Naive thymus-derived CD4-positive, alpha-beta T cell (primary cell): ENCODE data around the gene MPZL2. TPM values are rescaled to one million over a fixed set of nuclear protein-coding genes. Genes with fewer than 3 reads are reported as not detected.

Experiments used
- ATAC-seq: fragments of 150-1000 bp; cut with Tn5 transposase; 2 replicates; pipeline ENCODE4 v1.10.0; 2021; ENCODE audit warnings: mild to moderate bottlenecking, moderate library complexity
- CTCF ChIA-PET: fragments of 350-600 bp; sonication (Branson Sonifier 250); formaldehyde crosslinking; loops from one replicate; lab custom pipeline; 2021; ENCODE audit warnings: antibody characterized with exemption; lab: Charles Lee
- POLR2A ChIA-PET: fragments of 350-600 bp; sonication (Branson Sonifier 250); formaldehyde crosslinking; loops from one replicate; lab custom pipeline; 2021; ENCODE audit warnings: antibody characterized with exemption, inconsistent platforms; lab: Charles Lee
- DNase-seq, 9 donors: peaks; one replicate each; pipeline versions ENCODE4 v3.0.0 to v3.0.0-alpha.2; 2020 to 2022; ENCODE audit warnings: mixed read lengths in 1 of 9
- H3K27ac ChIP-seq: one replicate; pipeline ENCODE4 v1.7.0; 2013; ENCODE audit warnings: mild to moderate bottlenecking, low read depth, low read length, moderate library complexity
- H3K27me3 ChIP-seq, 2 donors: one replicate each; pipeline ENCODE4 v1.7.0; 2013; ENCODE audit warnings: low read length in 2 of 2, mild to moderate bottlenecking in 2 of 2, moderate library complexity in 2 of 2; ENCODE audit not compliant: control insufficient read depth in 2 of 2, insufficient read depth in 2 of 2
- H3K36me3 ChIP-seq, 3 experiments: 1 replicate in 2 of 3; 2 replicates in 1 of 3; pipeline ENCODE4 v1.7.0; 2013; ENCODE audit warnings: low read length in 3 of 3, mild to moderate bottlenecking in 3 of 3, moderate library complexity in 1 of 3; ENCODE audit not compliant: insufficient read depth in 3 of 3, control insufficient read depth in 2 of 3
- H3K4me1 ChIP-seq, 2 donors: one replicate each; pipeline ENCODE4 v1.7.0; 2013; ENCODE audit warnings: low read length in 2 of 2, mild to moderate bottlenecking in 2 of 2, moderate library complexity in 1 of 2; ENCODE audit not compliant: control insufficient read depth in 2 of 2, insufficient read depth in 2 of 2
- H3K4me3 ChIP-seq: 2 replicates; pipeline ENCODE4 v1.7.0; 2013; ENCODE audit warnings: mild to moderate bottlenecking, low read length
- H3K9me3 ChIP-seq, 3 experiments: 1 replicate in 2 of 3; 2 replicates in 1 of 3; pipeline ENCODE4 v1.7.0; 2013; ENCODE audit warnings: low read length in 3 of 3; ENCODE audit not compliant: control insufficient read depth in 2 of 3
- H3K27ac Mint-ChIP-seq, 9 donors: one replicate each; pipeline ENCODE4 v1.8.0; 2020 to 2022; ENCODE audit warnings: mixed read lengths in 9 of 9, mild to moderate bottlenecking in 8 of 9, moderate library complexity in 5 of 9, inconsistent platforms in 2 of 9
- H3K27me3 Mint-ChIP-seq, 5 donors: one replicate each; pipeline ENCODE4 v1.8.0; 2021 to 2022; ENCODE audit warnings: mixed read lengths in 5 of 5, mild to moderate bottlenecking in 1 of 5
- H3K36me3 Mint-ChIP-seq, 5 donors: one replicate each; pipeline ENCODE4 v1.8.0; 2020 to 2022; ENCODE audit warnings: mixed read lengths in 5 of 5, mild to moderate bottlenecking in 3 of 5, inconsistent platforms in 1 of 5
- H3K4me1 Mint-ChIP-seq, 7 donors: one replicate each; pipeline ENCODE4 v1.8.0; 2020 to 2022; ENCODE audit warnings: mixed read lengths in 7 of 7, mild to moderate bottlenecking in 3 of 7, inconsistent platforms in 1 of 7
- H3K4me3 Mint-ChIP-seq, 10 donors: one replicate each; pipeline ENCODE4 v1.8.0; 2020 to 2022; ENCODE audit warnings: mild to moderate bottlenecking in 10 of 10, mixed read lengths in 10 of 10, moderate library complexity in 6 of 10, inconsistent platforms in 2 of 10
- H3K9me3 Mint-ChIP-seq, 11 donors: one replicate each; pipeline ENCODE4 v1.8.0; 2020 to 2022; ENCODE audit warnings: mixed read lengths in 11 of 11, mild to moderate bottlenecking in 4 of 11, inconsistent platforms in 1 of 11, moderate library complexity in 1 of 11
- intact Hi-C, 2 donors: fragments of 100-400 bp; cut with micrococcal nuclease; formaldehyde crosslinking; loops; one replicate each; pipeline ENCODE4 v1.15.1; 2023
- polyA plus RNA-seq, 2 donors: library from polyadenylated mRNA; unstranded; fragments of 300-500 nt; fragmentation: Illumina TruSeq; gene quantifications; one replicate each; pipeline ENCODE4 v1.2.3, GENCODE V29; 2021
- total RNA-seq, 6 experiments: library from RNA in 5 of 6; stranded (reverse) in 5 of 6; gene quantifications; 1 replicate in 5 of 6; 2 replicates in 1 of 6; pipeline ENCODE4 v1.2.3 and lab custom pipeline; 2021 to 2026

MPZL2 gene
- total and polyA plus RNA-seq, 7 experiments from 2014 or later, result 0.69 to 5.9 (median 1.5) TPM

DNA sequence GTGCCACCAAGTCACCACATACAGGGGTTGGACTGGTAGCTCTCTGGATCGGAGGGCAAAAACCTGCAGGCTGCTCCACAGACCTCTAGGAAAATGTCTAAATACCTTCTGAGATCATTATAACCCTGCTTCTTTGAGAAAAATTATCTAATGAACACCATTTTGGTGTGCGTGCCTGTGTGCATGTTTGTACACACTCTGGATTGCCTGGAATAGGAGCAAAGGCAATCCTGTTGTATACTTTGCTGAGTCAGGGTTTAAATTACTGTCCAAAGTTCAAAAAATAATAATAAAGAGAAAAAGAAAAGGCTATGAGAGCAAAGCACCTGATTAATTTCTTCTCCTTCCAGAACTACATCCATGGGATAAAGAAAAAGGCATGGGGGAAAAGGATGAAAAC, 50.3 kb downstream of the MPZL2 start:
- Mint-ChIP-seq H3K4me1 (peaks cover 64 to 87% (median 74%) of the 10 kb centered on the region in 7 donors), H3K36me3 (peaks cover 13 to 49% (median 40%) of the 10 kb centered on the region in 5 donors), H3K27ac (peak overlapping the region in 7 of 9 donors; percentile 60 to 96 (median 83)), H3K9me3 (no peaks in the 10 kb centered on the region), H3K4me3 (peak overlapping the region in 7 of 10 donors; percentile 37 to 83 (median 67)), H3K27me3 (no peaks in the 10 kb centered on the region)
- H3K27ac ChIP-seq, result peak overlapping the region; percentile 16
- H3K4me1 ChIP-seq, result peaks cover 42 to 62% of the 10 kb centered on the region in 2 donors
- no peak for ATAC-seq
- no peak for DNase-seq
- H3K4me3 ChIP-seq, result no peak overlapping the region
- H3K36me3 ChIP-seq, result peaks cover 6 to 35% (median 15%) of the 10 kb centered on the region in 3 experiments
- no peaks in the 10 kb centered on the region for H3K27me3 ChIP-seq
- CTCF ChIA-PET, result interaction anchor here (0.9 to 4.7 kb wide), 8 partner anchors 8 to 82 kb away, joined by 3 to 25 read pairs (median 6); partner anchors contain the start of gene JAML
- intact Hi-C loops, result no loop called here
- no peaks in the 10 kb centered on the region for H3K9me3 ChIP-seq
- POLR2A ChIA-PET, result interaction anchor here (0.7 to 7.5 kb wide), 7 partner anchors 8 to 131 kb away, joined by 3 to 64 read pairs (median 5); partner anchors contain the start of genes CD3G, JAML and MPZL3

DNA sequence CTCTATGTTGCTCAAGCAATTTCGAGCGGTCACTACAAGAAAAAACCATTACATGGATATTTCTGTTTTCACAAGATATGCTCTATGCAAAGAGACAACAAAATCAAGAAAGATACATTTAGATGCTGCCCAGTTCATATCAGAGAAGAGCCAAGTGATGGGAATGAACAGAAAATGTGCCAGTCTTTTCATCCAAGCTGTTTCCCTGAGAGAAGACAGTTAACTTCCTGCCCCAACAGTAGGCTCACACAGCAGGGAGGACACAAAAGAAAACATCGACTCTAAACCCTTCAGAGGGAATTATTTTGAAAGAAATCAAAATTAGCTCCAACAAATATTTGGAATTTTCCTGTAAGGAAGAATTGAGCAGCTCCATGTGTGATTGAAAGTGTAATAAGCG, 50.9 kb downstream of the MPZL2 start:
- H3K4me1 ChIP-seq, result peaks cover 37 to 60% of the 10 kb centered on the region in 2 donors
- H3K36me3 ChIP-seq, result peaks cover 6 to 36% (median 15%) of the 10 kb centered on the region in 3 experiments
- H3K27ac ChIP-seq, result peak overlapping the region; percentile 16
- Mint-ChIP-seq H3K27ac (peak overlapping the region in 7 of 9 donors; percentile 60 to 96 (median 83)), H3K9me3 (no peaks in the 10 kb centered on the region), H3K27me3 (no peaks in the 10 kb centered on the region), H3K36me3 (peaks cover 13 to 50% (median 40%) of the 10 kb centered on the region in 5 donors), H3K4me1 (peaks cover 58 to 85% (median 69%) of the 10 kb centered on the region in 7 donors), H3K4me3 (peak overlapping the region in 7 of 10 donors; percentile 12 to 80 (median 61))
- DNase-seq (no peak), ATAC-seq (no peak)
- intact Hi-C loops, result no loop called here
- H3K9me3 ChIP-seq, result no peaks in the 10 kb centered on the region
- H3K27me3 ChIP-seq, result no peaks in the 10 kb centered on the region
- ChIA-PET CTCF (interaction anchor here (0.9 to 4.7 kb wide), 5 partner anchors 12 to 82 kb away, joined by 3 to 25 read pairs (median 13); partner anchors contain the start of gene JAML), POLR2A (interaction anchor here (0.7 to 7.5 kb wide), 4 partner anchors 9 to 132 kb away, joined by 3 to 64 read pairs (median 4); partner anchors contain the start of genes CD3G and JAML)
- no peak overlapping the region for H3K4me3 ChIP-seq

DNA sequence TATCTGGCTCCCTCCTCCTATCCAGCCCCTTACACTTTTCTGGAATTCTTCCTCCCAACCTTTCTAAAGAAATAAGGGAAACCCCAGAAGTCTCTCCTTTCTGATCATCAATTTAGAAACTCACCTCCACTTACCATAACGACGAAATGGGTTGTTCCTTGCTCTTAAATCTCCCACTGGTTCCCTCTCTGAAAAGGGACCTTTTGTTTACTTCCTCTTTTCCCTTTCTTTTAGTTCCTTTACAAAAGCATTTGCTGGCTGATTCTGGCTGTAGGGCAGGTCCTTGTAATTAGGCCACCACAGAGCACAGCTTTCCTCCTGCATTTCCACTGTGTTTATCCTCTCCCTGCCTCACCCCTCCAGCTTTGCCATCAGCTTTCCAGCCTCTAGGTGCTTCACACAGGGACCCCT, 51.3 kb downstream of the MPZL2 start:
- Mint-ChIP-seq H3K9me3 (no peaks in the 10 kb centered on the region), H3K4me1 (peaks cover 54 to 85% (median 66%) of the 10 kb centered on the region in 7 donors), H3K36me3 (peaks cover 13 to 54% (median 42%) of the 10 kb centered on the region in 5 donors), H3K27ac (peak overlapping the region in 7 of 9 donors; percentile 60 to 96 (median 83)), H3K27me3 (no peaks in the 10 kb centered on the region), H3K4me3 (peak overlapping the region in 3 of 10 donors; percentile 42 to 80 (median 61))
- POLR2A ChIA-PET, result interaction anchor here (7.5 kb wide), 1 partner anchor 13 kb away, joined by 64 read pairs; the partner anchor contains the start of gene JAML
- ATAC-seq, result no peak
- no peaks in the 10 kb centered on the region for H3K27me3 ChIP-seq
- no peak for DNase-seq
- CTCF ChIA-PET, result interaction anchor here (0.9 to 4.7 kb wide), 3 partner anchors 13 to 71 kb away, joined by 3 to 25 read pairs (median 22); partner anchors contain the start of gene JAML
- no peak overlapping the region for H3K4me3 ChIP-seq
- intact Hi-C loops, result no loop called here
- no peaks in the 10 kb centered on the region for H3K9me3 ChIP-seq
- no peak overlapping the region for H3K27ac ChIP-seq
- H3K4me1 ChIP-seq, result peaks cover 32 to 55% of the 10 kb centered on the region in 2 donors
- peaks cover 6 to 36% (median 15%) of the 10 kb centered on the region in 3 experiments for H3K36me3 ChIP-seq

- Mint-ChIP-seq H3K36me3 (peaks cover 13 to 56% (median 45%) of the 10 kb centered on the region in 5 donors), H3K27me3 (no peaks in the 10 kb centered on the region), H3K4me1 (peaks cover 49 to 81% (median 64%) of the 10 kb centered on the region in 7 donors), H3K27ac (peak overlapping the region in 7 of 9 donors; percentile 11 to 92 (median 54)), H3K9me3 (no peaks in the 10 kb centered on the region), H3K4me3 (peak overlapping the region in 1 of 10 donors; percentile 42)
- H3K4me3 ChIP-seq, result no peak overlapping the region
- H3K9me3 ChIP-seq, result no peaks in the 10 kb centered on the region
- no peak overlapping the region for H3K27ac ChIP-seq
- ChIA-PET POLR2A (interaction anchor here (1.3 to 7.5 kb wide), 3 partner anchors 10 to 52 kb away, joined by 3 to 64 read pairs (median 4); partner anchors contain the start of genes JAML and MPZL2), CTCF (interaction anchor here (1.3 to 4.7 kb wide), 3 partner anchors 13 to 83 kb away, joined by 5 to 25 read pairs (median 22); partner anchors contain the start of gene JAML)
- H3K27me3 ChIP-seq, result no peaks in the 10 kb centered on the region
- intact Hi-C loops, result no loop called here
- no peak for ATAC-seq
- peaks cover 29 to 51% of the 10 kb centered on the region in 2 donors for H3K4me1 ChIP-seq
- no peak for DNase-seq
- H3K36me3 ChIP-seq, result peaks cover 6 to 39% (median 15%) of the 10 kb centered on the region in 3 experiments
Measured at GRCh38 chr11:118212131-118212725, 51.9 kb downstream of the MPZL2 start.

GRCh38 chr11:118211006-118211405, 53.1 kb downstream of the MPZL2 start:
- Histone ChIP-seq H3K36me3 (peaks cover 6 to 39% (median 15%) of the 10 kb centered on the region in 3 experiments), H3K27me3 (no peaks in the 10 kb centered on the region), H3K9me3 (no peaks in the 10 kb centered on the region), H3K27ac (no peak overlapping the region), H3K4me1 (peaks cover 29 to 51% of the 10 kb centered on the region in 2 donors), H3K4me3 (no peak overlapping the region)
- Mint-ChIP-seq H3K27ac (peak overlapping the region in 1 of 9 donors; percentile 14), H3K36me3 (peaks cover 17 to 62% (median 53%) of the 10 kb centered on the region in 5 donors), H3K4me3 (no peak overlapping the region), H3K9me3 (peaks cover 0 to 2% (median 0%) of the 10 kb centered on the region in 11 donors), H3K4me1 (peaks cover 49 to 83% (median 57%) of the 10 kb centered on the region in 7 donors), H3K27me3 (no peaks in the 10 kb centered on the region)
- CTCF ChIA-PET, result interaction anchor here (1.3 to 4.7 kb wide), 2 partner anchors 12 to 85 kb away, joined by 5 to 22 read pairs; no protein-coding TSS in a partner anchor
- intact Hi-C loops, result no loop called here
- POLR2A ChIA-PET, result interaction anchor here (0.8 to 7.5 kb wide), 4 partner anchors 11 to 94 kb away, joined by 3 to 64 read pairs (median 4); partner anchors contain the start of genes JAML and MPZL2
- ATAC-seq (no peak), DNase-seq (no peak)

- Mint-ChIP-seq H3K36me3 (peaks cover 24 to 68% (median 59%) of the 10 kb centered on the region in 5 donors), H3K27me3 (no peaks in the 10 kb centered on the region), H3K4me1 (peaks cover 43 to 83% (median 51%) of the 10 kb centered on the region in 7 donors), H3K9me3 (peaks cover 0 to 5% (median 0%) of the 10 kb centered on the region in 11 donors), H3K4me3 (no peak overlapping the region), H3K27ac (peak overlapping the region in 4 of 9 donors; percentile 14 to 74 (median 29))
- intact Hi-C loops, result no loop called here
- no peak for DNase-seq
- Histone ChIP-seq H3K4me3 (no peak overlapping the region), H3K4me1 (peaks cover 28 to 52% of the 10 kb centered on the region in 2 donors), H3K36me3 (peaks cover 6 to 39% (median 15%) of the 10 kb centered on the region in 3 experiments), H3K27ac (no peak overlapping the region), H3K27me3 (no peaks in the 10 kb centered on the region), H3K9me3 (no peaks in the 10 kb centered on the region)
- ATAC-seq, result no peak
- ChIA-PET CTCF (interaction anchor here (2.9 to 4.7 kb wide), 2 partner anchors 12 kb away, joined by 16 to 22 read pairs; no protein-coding TSS in a partner anchor), POLR2A (interaction anchor here (7.5 kb wide), 1 partner anchor 15 kb away, joined by 64 read pairs; the partner anchor contains the start of gene JAML)
Measured at GRCh38 chr11:118210323-118210722, 53.8 kb downstream of the MPZL2 start.
